GM23338 (cell line): ENCODE measurements around the gene CNGB1.
"Not testable (repeated sequence)": the region's sequence is repeated elsewhere in the genome, so short reads cannot be mapped to it uniquely, and the experiment has no call there.

Source experiments
- CREB1 ChIP-seq: fragments of 250-450 bp; sonication (Bioruptor Pico); IDR thresholded peaks from 2 replicates; pipeline ENCODE4 v1.5.0; 2020; ENCODE audit warnings: low read depth, mild to moderate bottlenecking, moderate library complexity
- EZH2 ChIP-seq: fragments of 200-600 bp; sonication (generic); IDR thresholded peaks from one replicate; pipeline ENCODE4 v1.8.0; 2017; ENCODE audit warnings: antibody characterized with exemption, mild to moderate bottlenecking, low read depth; ENCODE audit not compliant: unreplicated experiment
- EZH2phosphoT487 ChIP-seq: fragments of 200-600 bp; sonication (generic); IDR thresholded peaks from one replicate; pipeline ENCODE4 v1.8.1; 2018; ENCODE audit warnings: antibody characterized with exemption; ENCODE audit not compliant: unreplicated experiment
- JUNB ChIP-seq: IDR thresholded peaks from one replicate; pipeline ENCODE4 v1.6.1; 2016; ENCODE audit warnings: antibody characterized with exemption; ENCODE audit not compliant: unreplicated experiment
- NANOG ChIP-seq: IDR thresholded peaks from 2 replicates; pipeline ENCODE4 v1.6.1; 2016; ENCODE audit warnings: antibody characterized with exemption, borderline replicate concordance
- POLR2AphosphoS5 ChIP-seq: IDR thresholded peaks from 2 replicates; pipeline ENCODE4 v1.6.1; 2016; ENCODE audit warnings: antibody characterized with exemption, low read depth
- STAT1 ChIP-seq: IDR thresholded peaks from one replicate; pipeline ENCODE4 v1.6.1; 2016; ENCODE audit warnings: antibody characterized with exemption; ENCODE audit not compliant: unreplicated experiment
- ZNF114 ChIP-seq: fragments of 250-450 bp; sonication (Bioruptor Pico); IDR thresholded peaks from 2 replicates; pipeline ENCODE4 v1.5.0; 2020; ENCODE audit warnings: mild to moderate bottlenecking, moderate library complexity
- ZNF331 ChIP-seq: fragments of 250-450 bp; sonication (Bioruptor Pico); IDR thresholded peaks from 2 replicates; pipeline ENCODE4 v1.5.0; 2020; ENCODE audit warnings: low read depth, mild to moderate bottlenecking, moderate library complexity
- TF ChIP-seq, protein P1 (sequence below), 2 experiments: fragments of 200-600 bp in 1 of 2; sonication (generic) in 1 of 2; conservative IDR thresholded peaks; 2 replicates each; pipeline versions ENCODE4 v1.5.1 to v1.6.1; 2016 to 2017; ENCODE audit warnings: antibody characterized with exemption in 2 of 2, low read depth in 2 of 2, mild to moderate bottlenecking in 2 of 2, moderate library complexity in 1 of 2
- TF ChIP-seq, protein P2 (sequence below): IDR thresholded peaks from one replicate; pipeline ENCODE4 v1.6.1; 2018; ENCODE audit warnings: antibody characterized with exemption; ENCODE audit not compliant: unreplicated experiment
- TF ChIP-seq, protein P3 (sequence below): IDR thresholded peaks from 2 replicates; pipeline ENCODE4 v1.6.1; 2016; ENCODE audit warnings: antibody characterized with exemption
- TF ChIP-seq, protein P4 (sequence below): fragments of 250-450 bp; sonication (Bioruptor Pico); IDR thresholded peaks from 2 replicates; pipeline ENCODE4 v1.5.0; 2020; ENCODE audit warnings: mild to moderate bottlenecking, moderate library complexity

- TF ChIP-seq, protein P1, sequence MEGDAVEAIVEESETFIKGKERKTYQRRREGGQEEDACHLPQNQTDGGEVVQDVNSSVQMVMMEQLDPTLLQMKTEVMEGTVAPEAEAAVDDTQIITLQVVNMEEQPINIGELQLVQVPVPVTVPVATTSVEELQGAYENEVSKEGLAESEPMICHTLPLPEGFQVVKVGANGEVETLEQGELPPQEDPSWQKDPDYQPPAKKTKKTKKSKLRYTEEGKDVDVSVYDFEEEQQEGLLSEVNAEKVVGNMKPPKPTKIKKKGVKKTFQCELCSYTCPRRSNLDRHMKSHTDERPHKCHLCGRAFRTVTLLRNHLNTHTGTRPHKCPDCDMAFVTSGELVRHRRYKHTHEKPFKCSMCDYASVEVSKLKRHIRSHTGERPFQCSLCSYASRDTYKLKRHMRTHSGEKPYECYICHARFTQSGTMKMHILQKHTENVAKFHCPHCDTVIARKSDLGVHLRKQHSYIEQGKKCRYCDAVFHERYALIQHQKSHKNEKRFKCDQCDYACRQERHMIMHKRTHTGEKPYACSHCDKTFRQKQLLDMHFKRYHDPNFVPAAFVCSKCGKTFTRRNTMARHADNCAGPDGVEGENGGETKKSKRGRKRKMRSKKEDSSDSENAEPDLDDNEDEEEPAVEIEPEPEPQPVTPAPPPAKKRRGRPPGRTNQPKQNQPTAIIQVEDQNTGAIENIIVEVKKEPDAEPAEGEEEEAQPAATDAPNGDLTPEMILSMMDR (conservative IDR thresholded peaks at IDR 0.05; ENCODE audit: low read depth in 2 of 2) = not testable (repeated sequence)
- TF ChIP-seq, protein P2, sequence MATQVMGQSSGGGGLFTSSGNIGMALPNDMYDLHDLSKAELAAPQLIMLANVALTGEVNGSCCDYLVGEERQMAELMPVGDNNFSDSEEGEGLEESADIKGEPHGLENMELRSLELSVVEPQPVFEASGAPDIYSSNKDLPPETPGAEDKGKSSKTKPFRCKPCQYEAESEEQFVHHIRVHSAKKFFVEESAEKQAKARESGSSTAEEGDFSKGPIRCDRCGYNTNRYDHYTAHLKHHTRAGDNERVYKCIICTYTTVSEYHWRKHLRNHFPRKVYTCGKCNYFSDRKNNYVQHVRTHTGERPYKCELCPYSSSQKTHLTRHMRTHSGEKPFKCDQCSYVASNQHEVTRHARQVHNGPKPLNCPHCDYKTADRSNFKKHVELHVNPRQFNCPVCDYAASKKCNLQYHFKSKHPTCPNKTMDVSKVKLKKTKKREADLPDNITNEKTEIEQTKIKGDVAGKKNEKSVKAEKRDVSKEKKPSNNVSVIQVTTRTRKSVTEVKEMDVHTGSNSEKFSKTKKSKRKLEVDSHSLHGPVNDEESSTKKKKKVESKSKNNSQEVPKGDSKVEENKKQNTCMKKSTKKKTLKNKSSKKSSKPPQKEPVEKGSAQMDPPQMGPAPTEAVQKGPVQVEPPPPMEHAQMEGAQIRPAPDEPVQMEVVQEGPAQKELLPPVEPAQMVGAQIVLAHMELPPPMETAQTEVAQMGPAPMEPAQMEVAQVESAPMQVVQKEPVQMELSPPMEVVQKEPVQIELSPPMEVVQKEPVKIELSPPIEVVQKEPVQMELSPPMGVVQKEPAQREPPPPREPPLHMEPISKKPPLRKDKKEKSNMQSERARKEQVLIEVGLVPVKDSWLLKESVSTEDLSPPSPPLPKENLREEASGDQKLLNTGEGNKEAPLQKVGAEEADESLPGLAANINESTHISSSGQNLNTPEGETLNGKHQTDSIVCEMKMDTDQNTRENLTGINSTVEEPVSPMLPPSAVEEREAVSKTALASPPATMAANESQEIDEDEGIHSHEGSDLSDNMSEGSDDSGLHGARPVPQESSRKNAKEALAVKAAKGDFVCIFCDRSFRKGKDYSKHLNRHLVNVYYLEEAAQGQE = not testable (repeated sequence)
- not testable (repeated sequence) for TF ChIP-seq EZH2; POLR2AphosphoS5; CREB1 (CRISPR knock-in tag); ZNF114 (CRISPR knock-in tag); STAT1; EZH2phosphoT487; JUNB; ZNF331; NANOG
- TF ChIP-seq, protein P3, sequence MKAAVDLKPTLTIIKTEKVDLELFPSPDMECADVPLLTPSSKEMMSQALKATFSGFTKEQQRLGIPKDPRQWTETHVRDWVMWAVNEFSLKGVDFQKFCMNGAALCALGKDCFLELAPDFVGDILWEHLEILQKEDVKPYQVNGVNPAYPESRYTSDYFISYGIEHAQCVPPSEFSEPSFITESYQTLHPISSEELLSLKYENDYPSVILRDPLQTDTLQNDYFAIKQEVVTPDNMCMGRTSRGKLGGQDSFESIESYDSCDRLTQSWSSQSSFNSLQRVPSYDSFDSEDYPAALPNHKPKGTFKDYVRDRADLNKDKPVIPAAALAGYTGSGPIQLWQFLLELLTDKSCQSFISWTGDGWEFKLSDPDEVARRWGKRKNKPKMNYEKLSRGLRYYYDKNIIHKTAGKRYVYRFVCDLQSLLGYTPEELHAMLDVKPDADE = not testable (repeated sequence)
- TF ChIP-seq, protein P4, sequence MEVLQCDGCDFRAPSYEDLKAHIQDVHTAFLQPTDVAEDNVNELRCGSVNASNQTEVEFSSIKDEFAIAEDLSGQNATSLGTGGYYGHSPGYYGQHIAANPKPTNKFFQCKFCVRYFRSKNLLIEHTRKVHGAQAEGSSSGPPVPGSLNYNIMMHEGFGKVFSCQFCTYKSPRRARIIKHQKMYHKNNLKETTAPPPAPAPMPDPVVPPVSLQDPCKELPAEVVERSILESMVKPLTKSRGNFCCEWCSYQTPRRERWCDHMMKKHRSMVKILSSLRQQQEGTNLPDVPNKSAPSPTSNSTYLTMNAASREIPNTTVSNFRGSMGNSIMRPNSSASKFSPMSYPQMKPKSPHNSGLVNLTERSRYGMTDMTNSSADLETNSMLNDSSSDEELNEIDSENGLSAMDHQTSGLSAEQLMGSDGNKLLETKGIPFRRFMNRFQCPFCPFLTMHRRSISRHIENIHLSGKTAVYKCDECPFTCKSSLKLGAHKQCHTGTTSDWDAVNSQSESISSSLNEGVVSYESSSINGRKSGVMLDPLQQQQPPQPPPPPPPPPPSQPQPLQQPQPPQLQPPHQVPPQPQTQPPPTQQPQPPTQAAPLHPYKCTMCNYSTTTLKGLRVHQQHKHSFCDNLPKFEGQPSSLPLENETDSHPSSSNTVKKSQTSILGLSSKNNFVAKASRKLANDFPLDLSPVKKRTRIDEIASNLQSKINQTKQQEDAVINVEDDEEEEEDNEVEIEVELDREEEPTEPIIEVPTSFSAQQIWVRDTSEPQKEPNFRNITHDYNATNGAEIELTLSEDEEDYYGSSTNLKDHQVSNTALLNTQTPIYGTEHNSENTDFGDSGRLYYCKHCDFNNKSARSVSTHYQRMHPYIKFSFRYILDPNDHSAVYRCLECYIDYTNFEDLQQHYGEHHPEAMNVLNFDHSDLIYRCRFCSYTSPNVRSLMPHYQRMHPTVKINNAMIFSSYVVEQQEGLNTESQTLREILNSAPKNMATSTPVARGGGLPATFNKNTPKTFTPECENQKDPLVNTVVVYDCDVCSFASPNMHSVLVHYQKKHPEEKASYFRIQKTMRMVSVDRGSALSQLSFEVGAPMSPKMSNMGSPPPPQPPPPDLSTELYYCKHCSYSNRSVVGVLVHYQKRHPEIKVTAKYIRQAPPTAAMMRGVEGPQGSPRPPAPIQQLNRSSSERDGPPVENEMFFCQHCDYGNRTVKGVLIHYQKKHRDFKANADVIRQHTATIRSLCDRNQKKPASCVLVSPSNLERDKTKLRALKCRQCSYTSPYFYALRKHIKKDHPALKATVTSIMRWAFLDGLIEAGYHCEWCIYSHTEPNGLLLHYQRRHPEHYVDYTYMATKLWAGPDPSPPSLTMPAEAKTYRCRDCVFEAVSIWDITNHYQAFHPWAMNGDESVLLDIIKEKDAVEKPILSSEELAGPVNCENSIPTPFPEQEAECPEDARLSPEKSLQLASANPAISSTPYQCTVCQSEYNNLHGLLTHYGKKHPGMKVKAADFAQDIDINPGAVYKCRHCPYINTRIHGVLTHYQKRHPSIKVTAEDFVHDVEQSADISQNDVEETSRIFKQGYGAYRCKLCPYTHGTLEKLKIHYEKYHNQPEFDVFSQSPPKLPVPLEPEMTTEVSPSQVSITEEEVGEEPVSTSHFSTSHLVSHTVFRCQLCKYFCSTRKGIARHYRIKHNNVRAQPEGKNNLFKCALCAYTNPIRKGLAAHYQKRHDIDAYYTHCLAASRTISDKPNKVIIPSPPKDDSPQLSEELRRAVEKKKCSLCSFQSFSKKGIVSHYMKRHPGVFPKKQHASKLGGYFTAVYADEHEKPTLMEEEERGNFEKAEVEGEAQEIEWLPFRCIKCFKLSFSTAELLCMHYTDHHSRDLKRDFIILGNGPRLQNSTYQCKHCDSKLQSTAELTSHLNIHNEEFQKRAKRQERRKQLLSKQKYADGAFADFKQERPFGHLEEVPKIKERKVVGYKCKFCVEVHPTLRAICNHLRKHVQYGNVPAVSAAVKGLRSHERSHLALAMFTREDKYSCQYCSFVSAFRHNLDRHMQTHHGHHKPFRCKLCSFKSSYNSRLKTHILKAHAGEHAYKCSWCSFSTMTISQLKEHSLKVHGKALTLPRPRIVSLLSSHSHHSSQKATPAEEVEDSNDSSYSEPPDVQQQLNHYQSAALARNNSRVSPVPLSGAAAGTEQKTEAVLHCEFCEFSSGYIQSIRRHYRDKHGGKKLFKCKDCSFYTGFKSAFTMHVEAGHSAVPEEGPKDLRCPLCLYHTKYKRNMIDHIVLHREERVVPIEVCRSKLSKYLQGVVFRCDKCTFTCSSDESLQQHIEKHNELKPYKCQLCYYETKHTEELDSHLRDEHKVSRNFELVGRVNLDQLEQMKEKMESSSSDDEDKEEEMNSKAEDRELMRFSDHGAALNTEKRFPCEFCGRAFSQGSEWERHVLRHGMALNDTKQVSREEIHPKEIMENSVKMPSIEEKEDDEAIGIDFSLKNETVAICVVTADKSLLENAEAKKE (CRISPR knock-in tag) = not testable (repeated sequence)
These were observed 27.5 kb downstream of the CNGB1 start for GRCh38 chr16:57943381-57943780.
